Measurements from ENCODE around the gene NCOA1. TPM values are rescaled to one million over a fixed set of nuclear protein-coding genes. Genes with fewer than 3 reads are reported as not detected.

Gene NCOA1
- polyA plus RNA-seq, 1 donor (not counting 4 experiments of a cell fraction or from before 2014, with no cell fraction given) = 5.0 TPM

- dilution Hi-C loops (cut with MboI; ENCODE audit: extremely low pct_ligation_motif_present, low sequenced_read_pairs) = no loop called here
- DNase-seq (ENCODE audit: low read depth, low spot score) (no peak), FAIRE-seq (no peak)
- Histone ChIP-seq H3K79me2 (ENCODE audit: control insufficient read depth, insufficient read depth, low read length) (no peaks in the 10 kb centered on the region), H3K36me3 (ENCODE audit: control insufficient read depth in 2 of 2, extremely low read depth in 1 of 2, insufficient read depth in 2 of 2, low read length in 2 of 2) (no peaks in the 10 kb centered on the region), H2AFZ (ENCODE audit: control insufficient read depth, low read length) (no peak overlapping the region), H3K9ac (ENCODE audit: control insufficient read depth, extremely low read depth, insufficient read depth, low read length) (no peak overlapping the region), H3K4me3 (ENCODE audit: control insufficient read depth in 2 of 3, extremely low read depth in 1 of 3, insufficient read depth in 2 of 3, low read depth in 1 of 3, low read length in 3 of 3) (no peak overlapping the region), H3K4me1 (ENCODE audit: control insufficient read depth, extremely low read depth, insufficient read depth, low read length) (no peaks in the 10 kb centered on the region), H3K27me3 (ENCODE audit: control insufficient read depth, extremely low read depth, insufficient read depth, low read length) (no peaks in the 10 kb centered on the region), H3K9me1 (ENCODE audit: control insufficient read depth, extremely low read depth, insufficient read depth, low read length) (no peaks in the 10 kb centered on the region), H3K9me3 (ENCODE audit: control insufficient read depth, low read depth, low read length) (no peaks in the 10 kb centered on the region), H3K4me2 (ENCODE audit: control insufficient read depth, extremely low read depth, insufficient read depth, low read depth, low read length) (no peak overlapping the region), H4K20me1 (ENCODE audit: control insufficient read depth, extremely low read depth, insufficient read depth, low read length) (no peaks in the 10 kb centered on the region), H3K27ac (ENCODE audit: control insufficient read depth, insufficient read depth, low read length) (no peak overlapping the region)
- no peak for TF ChIP-seq CTCF (optimal IDR thresholded peaks at IDR 0.05 in 1 of 3, IDR thresholded peaks at IDR 0.05 in 1 of 3, conservative IDR thresholded peaks at IDR 0.05 in 1 of 3; ENCODE audit: extremely low read depth in 1 of 3, insufficient read depth in 2 of 3, low read length in 3 of 3)
- TF ChIP-seq EZH2 (IDR thresholded peaks at IDR 0.05; ENCODE audit: low read length) = no peak
Measured at GRCh38 chr2:24501813-24502212, 10.8 kb downstream of the NCOA1 start.

- no peak overlapping the region for H3K4me3 ChIP-seq (ENCODE audit: control insufficient read depth in 2 of 3, extremely low read depth in 1 of 3, insufficient read depth in 2 of 3, low read depth in 1 of 3, low read length in 3 of 3)
- no peak overlapping the region for H3K27ac ChIP-seq (ENCODE audit: control insufficient read depth, insufficient read depth, low read length)
- FAIRE-seq (no peak), DNase-seq (ENCODE audit: low read depth, low spot score) (no peak)
- H3K36me3 ChIP-seq (ENCODE audit: control insufficient read depth in 2 of 2, extremely low read depth in 1 of 2, insufficient read depth in 2 of 2, low read length in 2 of 2) = no peaks in the 10 kb centered on the region
- no peak overlapping the region for H2AFZ ChIP-seq (ENCODE audit: control insufficient read depth, low read length)
- H3K79me2 ChIP-seq (ENCODE audit: control insufficient read depth, insufficient read depth, low read length) = no peaks in the 10 kb centered on the region
- H3K27me3 ChIP-seq (ENCODE audit: control insufficient read depth, extremely low read depth, insufficient read depth, low read length) = no peaks in the 10 kb centered on the region
- dilution Hi-C loops (cut with MboI; ENCODE audit: extremely low pct_ligation_motif_present, low sequenced_read_pairs) = no loop called here
- TF ChIP-seq EZH2 (IDR thresholded peaks at IDR 0.05; ENCODE audit: low read length) (no peak), CTCF (optimal IDR thresholded peaks at IDR 0.05 in 1 of 3, IDR thresholded peaks at IDR 0.05 in 1 of 3, conservative IDR thresholded peaks at IDR 0.05 in 1 of 3; ENCODE audit: extremely low read depth in 1 of 3, insufficient read depth in 2 of 3, low read length in 3 of 3) (no peak)
- H3K4me2 ChIP-seq (ENCODE audit: control insufficient read depth, extremely low read depth, insufficient read depth, low read depth, low read length) = no peak overlapping the region
- no peaks in the 10 kb centered on the region for H3K9me1 ChIP-seq (ENCODE audit: control insufficient read depth, extremely low read depth, insufficient read depth, low read length)
- H4K20me1 ChIP-seq (ENCODE audit: control insufficient read depth, extremely low read depth, insufficient read depth, low read length) = no peaks in the 10 kb centered on the region
- H3K4me1 ChIP-seq (ENCODE audit: control insufficient read depth, extremely low read depth, insufficient read depth, low read length) = no peaks in the 10 kb centered on the region
- no peaks in the 10 kb centered on the region for H3K9me3 ChIP-seq (ENCODE audit: control insufficient read depth, low read depth, low read length)
- H3K9ac ChIP-seq (ENCODE audit: control insufficient read depth, extremely low read depth, insufficient read depth, low read length) = no peak overlapping the region
Measured at GRCh38 chr2:24505534-24506275, 14.7 kb downstream of the NCOA1 start.

Data from keratinocyte (primary cell).